Keratinocyte (primary cell): Measurements from ENCODE around the gene NF2.
A peak's percentile ranks its signal among the peaks of the same experiment; 100 is the strongest.

Experiments used
- EZH2 ChIP-seq: IDR thresholded peaks from one replicate; pipeline ENCODE4 v1.6.1; 2012; ENCODE audit warnings: inconsistent platforms, mild to moderate bottlenecking, low read length, moderate library complexity
- TF ChIP-seq, protein P1 (sequence below), 3 experiments: IDR thresholded peaks in 1 of 3; conservative IDR thresholded peaks in 1 of 3; optimal IDR thresholded peaks in 1 of 3; 2 replicates in 2 of 3; 3 replicates in 1 of 3; pipeline versions ENCODE3 to v1.5.1; 2011; ENCODE audit warnings: low read length in 3 of 3, mild to moderate bottlenecking in 3 of 3, moderate library complexity in 2 of 3, control low read depth in 1 of 3, inconsistent platforms in 1 of 3; ENCODE audit not compliant: insufficient read depth in 2 of 3; ENCODE audit errors: extremely low read depth in 1 of 3

DNA sequence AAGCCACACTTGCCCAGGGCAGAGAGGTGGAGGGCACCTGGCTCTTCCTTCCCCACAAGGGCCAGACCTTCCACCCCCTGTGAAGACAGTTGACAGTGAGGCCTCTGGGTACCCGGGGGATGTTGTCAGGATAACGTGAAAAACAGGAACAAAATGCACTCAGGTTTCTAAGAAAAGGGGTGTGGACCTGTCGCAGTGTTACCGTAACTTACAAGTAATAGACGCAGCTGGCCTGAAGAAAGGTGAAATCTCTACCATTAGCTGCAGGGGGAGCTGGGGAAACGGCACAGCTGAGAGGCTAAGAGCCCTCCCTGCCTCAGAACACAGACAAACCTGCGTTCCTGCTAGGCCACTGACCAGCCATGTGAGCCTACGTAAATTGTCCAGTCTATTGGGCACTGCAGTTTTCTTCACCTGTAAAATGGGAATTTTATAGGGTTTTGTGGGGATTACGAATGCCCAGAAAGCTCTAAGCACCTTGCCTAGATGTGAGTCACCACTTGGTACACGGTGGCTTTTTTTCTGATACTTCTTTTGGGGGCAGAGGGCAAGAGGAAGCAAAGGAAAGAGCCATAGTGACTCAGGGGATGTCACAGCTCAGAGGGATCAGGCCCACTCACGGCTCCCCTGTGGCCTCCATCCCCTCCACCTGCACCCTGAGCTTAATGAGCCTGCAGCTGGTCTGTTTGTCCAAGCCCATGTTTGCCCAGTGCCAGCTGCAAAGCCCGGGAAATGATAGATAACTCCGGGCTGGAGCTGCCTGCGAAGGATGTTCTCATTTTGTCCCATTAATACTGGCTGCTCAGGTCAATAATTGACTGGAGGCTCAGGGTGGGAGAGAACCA, 97.9 kb downstream of the NF2 start:
- no peak for TF ChIP-seq EZH2
- TF ChIP-seq, protein P1, sequence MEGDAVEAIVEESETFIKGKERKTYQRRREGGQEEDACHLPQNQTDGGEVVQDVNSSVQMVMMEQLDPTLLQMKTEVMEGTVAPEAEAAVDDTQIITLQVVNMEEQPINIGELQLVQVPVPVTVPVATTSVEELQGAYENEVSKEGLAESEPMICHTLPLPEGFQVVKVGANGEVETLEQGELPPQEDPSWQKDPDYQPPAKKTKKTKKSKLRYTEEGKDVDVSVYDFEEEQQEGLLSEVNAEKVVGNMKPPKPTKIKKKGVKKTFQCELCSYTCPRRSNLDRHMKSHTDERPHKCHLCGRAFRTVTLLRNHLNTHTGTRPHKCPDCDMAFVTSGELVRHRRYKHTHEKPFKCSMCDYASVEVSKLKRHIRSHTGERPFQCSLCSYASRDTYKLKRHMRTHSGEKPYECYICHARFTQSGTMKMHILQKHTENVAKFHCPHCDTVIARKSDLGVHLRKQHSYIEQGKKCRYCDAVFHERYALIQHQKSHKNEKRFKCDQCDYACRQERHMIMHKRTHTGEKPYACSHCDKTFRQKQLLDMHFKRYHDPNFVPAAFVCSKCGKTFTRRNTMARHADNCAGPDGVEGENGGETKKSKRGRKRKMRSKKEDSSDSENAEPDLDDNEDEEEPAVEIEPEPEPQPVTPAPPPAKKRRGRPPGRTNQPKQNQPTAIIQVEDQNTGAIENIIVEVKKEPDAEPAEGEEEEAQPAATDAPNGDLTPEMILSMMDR (optimal IDR thresholded peaks at IDR 0.05 in 1 of 3, IDR thresholded peaks at IDR 0.05 in 1 of 3, conservative IDR thresholded peaks at IDR 0.05 in 1 of 3; ENCODE audit: extremely low read depth in 1 of 3, insufficient read depth in 2 of 3, low read length in 3 of 3) = peak; percentile 45 to 72 (median 69)
